GM06990 (cell line): ENCODE data around the gene CXCR1.
A peak's percentile ranks its signal among the peaks of the same experiment; 100 is the strongest.

ENCODE experiments used
- DNase-seq: peaks from one replicate; pipeline ENCODE4 v3.0.0-alpha.2; 2011; ENCODE audit not compliant: insufficient read length; ENCODE audit errors: extremely low read depth
- H3K27me3 ChIP-seq: replicated peaks from 2 replicates; pipeline ENCODE4 v1.6.0; 2011; ENCODE audit warnings: low read length; ENCODE audit not compliant: control insufficient read depth, insufficient read depth
- H3K36me3 ChIP-seq: 2 replicates; pipeline ENCODE4 v1.5.1; 2011; ENCODE audit warnings: low read length; ENCODE audit not compliant: control insufficient read depth, insufficient read depth
- H3K4me3 ChIP-seq: replicated peaks from 2 replicates; pipeline ENCODE4 v1.5.1; 2011; ENCODE audit warnings: low read depth, mild to moderate bottlenecking, control low read depth, low read length
- TF ChIP-seq, protein P1 (sequence below): IDR thresholded peaks from 2 replicates; pipeline ENCODE4 v1.5.1; 2011; ENCODE audit warnings: low read length, control low read depth, mild to moderate bottlenecking, inconsistent platforms; ENCODE audit not compliant: insufficient read depth, poor library complexity, severe bottlenecking

Gene CXCR1

GRCh38 chr2:218166791-218167190, at the start of gene CXCR1:
Gene CXCR1, minus strand, starts transcription at chr2:218166962. Its CDS starts 1,751 bp downstream, at chr2:218165211.
- DNase-seq, result no peak
- TF ChIP-seq, protein P1, sequence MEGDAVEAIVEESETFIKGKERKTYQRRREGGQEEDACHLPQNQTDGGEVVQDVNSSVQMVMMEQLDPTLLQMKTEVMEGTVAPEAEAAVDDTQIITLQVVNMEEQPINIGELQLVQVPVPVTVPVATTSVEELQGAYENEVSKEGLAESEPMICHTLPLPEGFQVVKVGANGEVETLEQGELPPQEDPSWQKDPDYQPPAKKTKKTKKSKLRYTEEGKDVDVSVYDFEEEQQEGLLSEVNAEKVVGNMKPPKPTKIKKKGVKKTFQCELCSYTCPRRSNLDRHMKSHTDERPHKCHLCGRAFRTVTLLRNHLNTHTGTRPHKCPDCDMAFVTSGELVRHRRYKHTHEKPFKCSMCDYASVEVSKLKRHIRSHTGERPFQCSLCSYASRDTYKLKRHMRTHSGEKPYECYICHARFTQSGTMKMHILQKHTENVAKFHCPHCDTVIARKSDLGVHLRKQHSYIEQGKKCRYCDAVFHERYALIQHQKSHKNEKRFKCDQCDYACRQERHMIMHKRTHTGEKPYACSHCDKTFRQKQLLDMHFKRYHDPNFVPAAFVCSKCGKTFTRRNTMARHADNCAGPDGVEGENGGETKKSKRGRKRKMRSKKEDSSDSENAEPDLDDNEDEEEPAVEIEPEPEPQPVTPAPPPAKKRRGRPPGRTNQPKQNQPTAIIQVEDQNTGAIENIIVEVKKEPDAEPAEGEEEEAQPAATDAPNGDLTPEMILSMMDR, result no peak
- H3K36me3 ChIP-seq, result no peaks in the 10 kb centered on the region
- no peak within 1 kb of the TSS for H3K4me3 ChIP-seq
- peaks cover 1% of the 10 kb centered on the region for H3K27me3 ChIP-seq

DNA sequence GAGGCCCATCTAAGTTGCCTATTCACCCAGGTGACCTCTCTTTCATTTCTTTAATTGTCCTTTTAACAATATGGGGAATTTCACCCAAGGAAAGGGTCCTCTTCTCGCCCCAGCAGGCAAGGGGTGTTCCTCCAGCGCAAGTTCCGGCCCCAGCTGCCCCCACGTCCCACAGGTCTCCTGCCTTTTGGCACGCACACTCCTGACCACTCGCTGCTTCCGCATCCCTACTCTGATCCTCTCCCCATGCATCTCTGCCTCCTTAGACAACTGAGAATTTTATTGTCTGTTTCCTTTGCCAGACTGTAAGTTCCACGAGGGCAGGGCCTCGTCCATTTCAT, 49.5 kb upstream of the CXCR1 start:
- DNase-seq, result no peak

DNA sequence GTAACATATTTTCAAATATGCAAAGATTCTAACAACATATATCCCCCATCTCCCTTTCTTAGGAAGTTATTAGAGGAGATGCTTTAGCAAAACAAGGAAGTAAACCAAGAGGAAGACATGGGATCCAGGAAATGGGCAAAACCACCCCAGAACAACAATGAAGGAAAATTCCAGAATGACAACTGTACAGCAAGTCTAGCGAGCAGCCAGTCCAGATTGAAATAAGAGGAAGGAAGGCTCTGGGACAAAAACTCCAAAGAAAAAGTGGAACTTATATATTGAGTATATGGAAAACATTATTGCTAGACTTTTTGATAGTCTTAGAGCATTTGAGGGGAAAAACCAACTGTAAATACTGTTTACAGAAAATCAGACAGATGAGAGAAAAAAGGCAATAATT, 47.4 kb upstream of the CXCR1 start:
- H3K4me3 ChIP-seq, result no peak overlapping the region
- no peak for DNase-seq
- TF ChIP-seq, protein P1, result no peak

More for the DNA sequence above, 49.5 kb upstream of the CXCR1 start:
- Histone ChIP-seq H3K4me3 (peak overlapping the region; percentile 84), H3K36me3 (no peaks in the 10 kb centered on the region), H3K27me3 (no peaks in the 10 kb centered on the region)
- TF ChIP-seq, protein P1, result no peak

GRCh38 chr2:218209078-218209477, 42.3 kb upstream of the CXCR1 start:
- Histone ChIP-seq H3K27me3 (no peaks in the 10 kb centered on the region), H3K36me3 (no peaks in the 10 kb centered on the region), H3K4me3 (no peak overlapping the region)
- DNase-seq, result no peak
- TF ChIP-seq, protein P1, result no peak

More for the DNA sequence above, 47.4 kb upstream of the CXCR1 start:
- Histone ChIP-seq H3K36me3 (no peaks in the 10 kb centered on the region), H3K27me3 (no peaks in the 10 kb centered on the region)

GRCh38 chr2:218202266-218202665, 35.5 kb upstream of the CXCR1 start:
- TF ChIP-seq, protein P1, result no peak
- Histone ChIP-seq H3K27me3 (no peaks in the 10 kb centered on the region; the same call in 1 of the 2 replicates), H3K36me3 (no peaks in the 10 kb centered on the region), H3K4me3 (no peak overlapping the region)
- DNase-seq, result no peak

GRCh38 chr2:218196974-218197373, 30.2 kb upstream of the CXCR1 start:
- Histone ChIP-seq H3K4me3 (no peak overlapping the region), H3K27me3 (no peaks in the 10 kb centered on the region; the same call in 1 of the 2 replicates), H3K36me3 (no peaks in the 10 kb centered on the region)
- TF ChIP-seq, protein P1, result no peak
- DNase-seq, result no peak
